NCI-H1092 treated with DMSO at 0.1 percent for 48 hours (cell line): ENCODE results near the gene ZRANB2.

Experiments used
- DNase-seq: peaks from one replicate; lab custom pipeline; 2025; lab: John Stamatoyannopoulos, UW

Gene ZRANB2, protein sequence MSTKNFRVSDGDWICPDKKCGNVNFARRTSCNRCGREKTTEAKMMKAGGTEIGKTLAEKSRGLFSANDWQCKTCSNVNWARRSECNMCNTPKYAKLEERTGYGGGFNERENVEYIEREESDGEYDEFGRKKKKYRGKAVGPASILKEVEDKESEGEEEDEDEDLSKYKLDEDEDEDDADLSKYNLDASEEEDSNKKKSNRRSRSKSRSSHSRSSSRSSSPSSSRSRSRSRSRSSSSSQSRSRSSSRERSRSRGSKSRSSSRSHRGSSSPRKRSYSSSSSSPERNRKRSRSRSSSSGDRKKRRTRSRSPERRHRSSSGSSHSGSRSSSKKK

DNA sequence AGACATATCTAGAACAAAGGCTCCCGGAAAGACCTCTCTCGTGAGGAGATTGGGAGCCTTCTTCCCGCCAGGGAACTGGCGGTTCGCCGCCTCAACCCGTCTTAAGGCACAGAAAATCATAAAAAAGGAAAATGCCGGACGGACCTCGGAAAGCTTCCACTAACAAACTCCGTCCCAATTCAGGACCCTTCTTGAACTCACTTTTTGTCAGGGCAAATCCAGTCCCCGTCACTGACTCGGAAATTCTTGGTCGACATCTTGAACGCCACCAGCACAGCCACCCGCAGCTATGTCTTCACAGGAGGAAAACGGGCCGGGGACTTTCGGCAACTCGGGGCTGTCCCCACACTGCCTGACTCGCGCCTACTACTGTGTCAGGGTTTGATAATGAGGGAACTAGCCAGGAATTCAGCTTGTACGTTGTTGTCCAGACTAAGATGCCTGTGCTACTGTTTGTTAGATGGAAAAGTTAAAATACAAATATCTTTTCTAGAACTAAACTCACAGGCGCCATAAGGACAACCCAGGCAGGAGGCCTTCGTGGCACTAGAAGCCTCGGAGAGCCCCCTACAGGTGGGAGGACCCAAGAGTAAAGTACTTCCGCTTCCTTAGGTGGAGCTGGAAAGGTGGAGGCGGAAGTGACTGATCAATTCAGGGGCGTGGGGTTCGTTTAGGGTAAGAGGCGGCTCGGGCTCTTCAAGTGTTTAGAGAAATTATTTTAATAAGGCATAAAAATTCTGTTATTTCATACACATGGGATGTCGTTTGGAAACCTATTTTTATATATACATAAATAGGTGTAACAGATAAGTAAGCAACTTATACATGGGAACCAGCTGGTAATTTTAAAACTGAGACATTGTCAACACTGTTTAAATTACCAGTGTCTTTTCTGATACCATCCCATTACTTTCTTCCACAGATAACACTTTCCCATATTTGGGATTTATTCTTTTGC lies at the start of gene ZRANB2:
Gene ZRANB2, minus strand, starts transcription at position 297 of the 958 bp plus-strand sequence. Its CDS starts 40 bp downstream, at position 257.
- peak; percentile 95 for DNase-seq

DNA sequence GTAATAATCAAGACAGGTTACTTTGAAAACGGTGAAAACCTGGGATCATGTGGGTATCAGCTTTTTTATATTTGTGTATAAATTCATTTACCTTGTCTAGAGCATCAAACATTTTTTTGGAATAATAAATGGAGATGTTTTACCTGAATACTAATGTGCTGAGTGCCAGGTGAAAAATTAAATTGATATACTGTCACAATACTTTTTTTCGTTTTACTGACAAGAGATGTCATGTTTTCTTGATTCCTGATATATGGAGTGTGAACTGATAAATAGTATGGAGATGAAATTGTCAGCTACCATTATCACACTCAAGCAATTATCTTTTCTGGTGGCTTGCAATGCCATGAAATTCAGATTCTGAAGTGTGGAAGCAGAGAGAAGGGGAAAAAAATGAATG lies 47.2 kb upstream of the ZRANB2 start:
- DNase-seq, result no peak

DNA sequence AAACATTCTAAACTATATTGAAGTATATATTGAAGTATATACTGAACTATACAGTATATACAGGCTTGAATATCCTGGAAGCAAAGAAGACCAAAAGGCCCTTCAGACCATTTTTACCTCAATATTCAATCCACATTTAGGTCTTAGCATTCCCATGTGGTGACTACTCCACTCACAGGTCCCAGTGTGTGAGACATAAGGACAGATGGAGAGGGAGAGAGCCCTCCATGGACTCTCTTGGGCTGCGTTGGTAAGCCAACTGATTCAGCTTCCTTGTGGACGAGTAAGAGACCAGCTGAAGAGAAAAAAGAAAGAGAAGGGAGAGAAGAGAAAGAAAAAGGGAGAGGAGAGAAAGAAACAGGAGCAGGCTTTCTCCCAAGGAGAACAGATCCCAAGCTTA lies 37.3 kb upstream of the ZRANB2 start:
- no peak for DNase-seq

DNA sequence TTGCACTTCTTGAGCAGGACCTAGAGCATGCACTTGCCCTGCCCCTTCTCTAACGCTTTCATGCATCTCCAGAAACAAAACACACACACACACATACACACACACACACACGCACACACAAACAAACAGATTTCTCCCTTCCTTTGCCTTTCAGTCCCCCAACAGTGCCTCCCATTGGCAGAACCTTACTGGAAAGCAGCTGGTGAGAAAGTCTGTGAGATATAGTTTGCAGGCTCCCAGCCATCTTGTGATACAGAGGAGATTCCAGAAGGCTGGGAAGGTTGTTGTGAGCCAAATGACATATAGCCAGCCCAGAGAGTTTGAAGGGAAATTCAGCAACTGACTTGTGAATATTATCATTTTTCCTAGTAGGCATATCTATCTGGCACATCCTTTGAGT lies 35.9 kb upstream of the ZRANB2 start:
- no peak for DNase-seq

DNA sequence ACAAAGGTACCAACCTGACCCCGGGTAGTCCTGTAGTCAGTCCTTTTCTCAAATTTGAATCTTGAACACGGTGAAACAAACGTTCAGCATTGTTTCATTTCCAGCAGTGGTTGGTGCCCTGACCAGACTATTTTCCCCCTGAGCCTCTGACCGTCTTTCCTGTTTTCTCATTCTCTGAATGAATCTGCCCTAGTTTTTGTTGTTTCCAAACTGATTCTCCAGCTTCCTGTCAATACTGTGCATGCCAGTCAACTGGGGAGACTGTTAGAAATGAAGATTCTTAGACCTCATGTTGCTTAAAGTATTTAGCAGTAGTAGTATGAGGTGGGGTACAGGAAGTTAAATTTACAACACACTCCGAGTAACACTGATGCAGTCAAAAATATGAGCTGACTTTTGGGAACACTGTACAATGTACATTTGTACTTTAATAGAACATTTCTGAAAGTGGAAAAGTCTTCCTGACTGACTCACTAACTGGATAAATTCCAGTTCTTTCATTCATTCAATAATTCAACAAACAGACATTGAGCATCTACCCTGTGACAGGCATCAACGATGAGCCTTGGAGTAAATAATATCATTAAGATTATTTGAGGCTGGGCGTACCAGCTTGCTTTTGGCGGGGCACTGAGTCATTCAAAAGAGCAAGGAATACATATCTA lies 26.0 kb upstream of the ZRANB2 start:
- DNase-seq, result no peak

DNA sequence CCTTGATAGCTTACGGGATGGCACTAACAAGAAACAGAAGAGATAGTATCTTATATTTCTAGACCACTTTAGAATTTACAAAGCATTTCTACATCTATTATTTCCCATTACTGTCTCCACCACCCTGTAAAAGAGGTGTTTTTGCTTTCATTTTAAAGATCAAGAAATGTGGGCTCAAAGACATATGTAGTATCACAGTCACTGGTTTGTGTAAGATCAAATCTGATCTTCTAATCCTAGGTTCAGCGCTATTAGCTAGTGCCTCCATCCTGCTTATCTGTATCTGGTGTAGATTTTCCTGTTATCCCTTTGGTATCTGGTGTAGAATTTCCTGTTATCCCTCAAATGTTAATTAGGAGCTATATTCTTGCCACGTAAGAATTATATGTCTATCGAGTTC lies 23.6 kb upstream of the ZRANB2 start:
- no peak for DNase-seq

DNA sequence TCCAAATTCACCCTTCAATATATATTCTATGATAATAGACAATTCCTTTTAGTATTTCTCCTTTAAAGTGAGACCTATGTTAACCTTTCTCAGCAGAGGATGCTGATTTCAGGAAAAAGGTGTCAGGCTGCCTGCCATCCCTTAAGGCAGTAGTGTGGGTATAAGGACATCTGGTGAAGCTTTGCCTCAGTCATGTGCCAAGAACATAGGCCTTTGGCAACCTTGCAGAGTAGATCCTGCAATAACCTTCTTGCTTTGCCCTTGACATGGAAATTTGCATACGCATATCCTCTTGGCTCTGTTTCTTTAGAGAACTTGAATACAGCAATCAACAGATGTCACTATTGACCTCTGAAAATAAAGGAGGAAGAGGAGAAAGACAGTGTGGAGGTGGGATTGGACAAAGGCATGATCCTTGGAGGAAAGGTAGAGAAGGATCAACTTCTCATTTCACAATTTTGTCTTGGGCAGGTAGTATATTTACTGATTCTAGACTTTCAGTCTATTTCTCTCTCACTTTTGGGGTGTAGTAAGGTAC lies 21.1 kb upstream of the ZRANB2 start:
- DNase-seq, result no peak

DNA sequence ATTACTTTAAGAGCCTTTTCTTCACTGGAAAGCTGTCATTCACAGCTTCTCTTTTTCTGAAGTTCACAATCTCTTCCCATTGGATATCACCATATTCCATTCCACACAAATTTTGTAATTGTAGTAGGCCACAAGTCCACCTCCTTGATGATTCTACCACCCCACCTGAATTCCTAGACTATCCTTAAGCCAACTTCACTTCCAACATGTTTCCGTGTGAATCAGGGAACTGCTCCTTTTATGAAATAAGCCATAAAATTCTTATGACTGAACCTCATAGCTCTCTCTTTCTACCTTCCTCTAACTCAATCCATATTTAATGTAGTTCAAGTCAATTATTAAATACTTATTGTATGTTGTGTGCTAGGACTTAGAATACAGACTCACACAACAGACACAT lies 16.6 kb upstream of the ZRANB2 start:
- DNase-seq, result no peak

DNA sequence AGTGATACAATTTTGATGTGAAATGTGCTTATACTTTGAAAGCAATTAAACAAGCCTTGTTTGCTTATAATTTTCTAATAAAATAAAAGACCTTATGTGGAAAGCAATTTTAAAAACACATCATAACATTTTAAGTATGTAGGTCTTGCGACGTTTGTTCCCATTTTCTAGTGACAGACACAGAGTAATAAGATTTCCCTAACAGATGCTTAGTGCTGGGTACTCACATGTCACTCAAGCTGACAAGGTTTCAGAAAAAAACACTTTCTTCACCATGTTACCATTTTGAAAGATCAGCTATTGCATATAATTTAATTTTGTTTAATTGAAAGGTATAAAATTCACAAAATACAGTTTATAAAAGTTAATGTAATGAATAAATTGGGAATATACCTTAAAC lies 14.1 kb upstream of the ZRANB2 start:
- DNase-seq, result no peak

DNA sequence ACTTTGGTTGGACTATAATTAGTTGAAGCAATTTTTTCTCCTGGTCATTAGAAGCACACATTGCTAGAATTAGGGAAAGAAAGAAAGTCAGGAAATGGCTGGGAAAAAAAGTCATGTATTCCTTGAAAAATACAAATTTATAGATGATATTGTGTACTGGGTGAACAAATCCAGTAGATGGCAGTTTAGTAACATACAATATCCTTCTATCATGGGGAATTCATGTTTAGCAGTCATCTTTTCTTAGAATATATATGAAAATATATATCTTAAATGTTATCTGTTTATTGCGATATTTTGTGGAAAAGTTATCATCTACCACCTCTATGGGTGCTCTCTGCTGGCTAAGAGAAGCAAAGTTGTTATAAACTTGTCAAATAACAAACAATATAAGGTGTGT lies 13.1 kb upstream of the ZRANB2 start:
- DNase-seq, result no peak

DNA sequence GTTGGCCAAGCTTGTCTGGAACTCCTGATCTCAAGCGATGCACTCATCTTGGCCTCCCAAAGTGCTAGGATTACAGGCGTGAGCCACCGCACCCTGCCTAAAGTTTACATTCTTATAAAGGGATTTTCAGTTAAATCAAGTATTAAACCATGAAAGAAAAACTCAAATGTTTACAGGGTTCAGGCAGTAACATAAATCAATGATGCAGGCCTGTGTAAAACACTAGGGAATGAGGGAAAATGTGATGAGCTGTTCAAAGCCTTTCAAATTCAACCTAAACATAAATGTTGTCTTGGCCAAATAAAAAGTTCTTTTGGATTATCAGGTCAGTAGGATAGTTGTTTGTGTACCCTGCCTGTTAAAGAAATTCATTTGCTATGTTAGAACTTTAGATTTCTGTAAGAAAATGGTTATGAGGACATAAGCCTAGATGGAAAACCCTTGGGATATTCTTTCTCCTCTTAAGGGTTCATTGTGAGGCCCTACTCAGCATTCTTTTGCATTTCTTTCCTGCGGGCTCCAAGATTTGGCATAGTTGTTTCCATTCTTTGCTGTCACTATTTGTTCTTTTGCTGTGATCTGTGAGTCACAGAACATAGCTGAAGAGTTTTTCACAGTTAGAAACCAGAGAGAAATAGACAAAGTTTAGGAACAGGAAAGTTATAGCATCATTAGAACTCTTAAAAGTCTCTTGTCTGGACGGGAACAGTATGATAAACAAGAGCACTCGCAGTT lies 8.9 kb upstream of the ZRANB2 start:
- no peak for DNase-seq

DNA sequence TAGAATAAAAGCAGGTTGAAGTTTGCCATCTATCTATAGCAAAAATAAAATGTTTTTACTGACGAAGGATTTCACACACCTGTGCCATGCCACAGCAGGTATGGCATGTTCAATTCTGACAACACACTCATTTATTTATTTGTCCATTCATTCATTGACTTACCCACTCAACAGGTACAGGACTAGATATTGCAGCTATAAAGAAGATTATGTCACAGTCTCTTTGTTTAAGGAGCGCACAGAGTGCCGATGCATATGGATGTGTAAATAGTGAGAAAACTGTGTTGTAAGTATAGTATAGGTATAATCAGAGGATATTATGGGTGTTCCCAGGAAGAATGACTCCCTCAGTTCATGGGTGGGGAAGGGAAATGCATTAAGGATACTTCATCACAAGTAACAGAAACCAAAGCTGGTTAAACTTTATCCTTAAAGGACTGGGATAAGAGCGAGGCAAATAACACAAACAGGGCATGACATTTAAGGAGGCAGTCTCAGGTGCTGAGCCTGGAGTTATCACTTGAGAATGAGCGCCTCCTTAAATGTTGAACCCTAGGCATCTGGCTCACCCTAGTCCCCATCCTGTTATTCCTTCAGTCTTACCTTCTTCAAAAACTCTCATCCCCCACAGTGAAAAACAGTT lies 7.9 kb upstream of the ZRANB2 start:
- no peak for DNase-seq

DNA sequence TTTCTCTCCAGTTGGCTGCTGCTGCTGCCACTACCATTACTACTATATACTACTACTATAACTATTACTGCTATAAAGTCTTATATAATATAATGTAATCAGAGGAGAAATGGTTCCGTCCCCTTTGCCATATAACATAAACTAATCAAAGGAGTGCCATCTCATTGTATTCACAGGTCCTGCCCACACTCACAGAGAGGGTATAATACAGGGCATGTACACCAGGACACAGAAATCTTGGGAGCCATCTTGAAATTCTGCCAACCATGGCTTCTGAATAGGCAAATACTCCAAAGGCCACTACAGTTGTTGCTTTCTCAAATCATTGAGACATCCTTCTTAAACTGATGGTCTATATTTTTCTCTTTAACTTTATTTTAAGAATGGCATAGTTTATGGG lies 6.9 kb upstream of the ZRANB2 start:
- DNase-seq, result no peak

DNA sequence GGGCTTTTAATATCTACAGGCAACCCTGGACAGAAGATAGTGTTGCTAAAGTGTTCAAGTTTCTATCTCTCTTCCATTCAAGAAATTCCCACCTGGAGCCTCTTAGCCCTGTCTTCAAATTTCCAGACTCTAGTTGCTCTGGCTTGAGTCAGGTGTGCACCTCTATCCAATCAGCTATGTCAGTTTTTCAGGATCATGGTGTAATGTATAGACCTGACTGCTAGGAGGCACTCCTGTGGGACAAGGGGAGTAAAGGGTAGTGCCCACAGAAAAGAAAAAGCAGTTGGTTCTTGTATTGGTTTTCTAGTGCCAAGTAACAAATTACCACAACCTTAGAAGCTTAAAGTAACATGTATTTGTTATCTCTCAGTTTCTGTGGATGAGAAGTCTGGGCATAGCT lies 6.2 kb upstream of the ZRANB2 start:
- DNase-seq, result no peak

DNA sequence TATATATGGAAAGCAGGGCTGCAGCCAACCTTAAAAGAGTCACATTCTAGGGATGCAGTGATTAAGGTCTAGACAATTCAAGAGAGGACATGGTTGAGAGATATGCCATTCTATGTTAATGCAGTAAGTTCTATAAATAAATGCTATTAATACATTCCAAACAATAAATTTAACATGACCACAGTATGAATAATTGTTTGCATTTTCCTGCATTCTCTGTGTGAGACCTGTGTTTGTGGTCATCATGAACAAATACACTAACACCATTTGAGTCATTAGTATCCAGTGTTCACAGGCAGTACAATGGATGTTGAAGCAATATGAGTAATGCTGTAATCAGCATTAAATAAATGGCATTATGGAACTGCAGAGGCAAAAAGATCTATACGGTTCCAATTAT lies 5.5 kb upstream of the ZRANB2 start:
- DNase-seq, result no peak

DNA sequence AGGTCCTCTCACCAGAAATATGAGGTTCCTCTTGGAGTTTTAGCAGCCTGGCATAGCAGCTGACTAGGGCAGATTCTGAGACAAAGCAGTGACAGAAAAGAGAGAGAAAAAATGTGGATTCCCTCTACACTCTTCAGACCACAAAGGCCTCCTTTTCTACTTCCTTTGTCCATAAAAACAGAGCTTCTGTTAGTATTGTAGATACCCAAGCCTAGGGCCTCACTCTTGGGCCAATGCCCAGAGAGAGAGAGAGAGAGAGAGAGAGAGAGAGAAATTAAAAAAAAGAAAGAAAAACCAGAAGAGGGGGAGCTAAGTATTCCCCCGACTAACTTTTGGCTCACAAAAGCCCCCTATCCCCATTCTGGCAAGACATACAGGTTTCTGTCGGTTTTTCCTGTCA lies 2.4 kb upstream of the ZRANB2 start:
- no peak for DNase-seq

DNA sequence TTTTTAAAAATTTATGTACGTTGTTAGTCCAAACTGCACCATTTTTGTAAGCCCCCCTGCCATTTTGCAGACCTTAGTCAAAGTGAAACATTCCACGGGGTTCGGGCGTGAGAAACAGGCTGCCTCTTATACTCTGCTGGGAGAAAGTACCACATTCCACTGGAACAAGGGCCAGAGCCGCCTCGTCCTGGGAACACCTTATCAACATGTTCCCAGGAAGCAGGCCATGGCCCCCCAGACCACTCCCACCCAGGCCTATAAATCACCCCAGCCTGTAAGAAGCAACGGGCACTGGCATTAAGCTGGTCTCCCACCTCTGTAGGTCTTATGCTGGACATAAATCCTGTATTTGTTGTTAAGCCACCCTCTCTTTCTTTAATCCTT lies 854 bp upstream of the ZRANB2 start:
- no peak for DNase-seq

DNA sequence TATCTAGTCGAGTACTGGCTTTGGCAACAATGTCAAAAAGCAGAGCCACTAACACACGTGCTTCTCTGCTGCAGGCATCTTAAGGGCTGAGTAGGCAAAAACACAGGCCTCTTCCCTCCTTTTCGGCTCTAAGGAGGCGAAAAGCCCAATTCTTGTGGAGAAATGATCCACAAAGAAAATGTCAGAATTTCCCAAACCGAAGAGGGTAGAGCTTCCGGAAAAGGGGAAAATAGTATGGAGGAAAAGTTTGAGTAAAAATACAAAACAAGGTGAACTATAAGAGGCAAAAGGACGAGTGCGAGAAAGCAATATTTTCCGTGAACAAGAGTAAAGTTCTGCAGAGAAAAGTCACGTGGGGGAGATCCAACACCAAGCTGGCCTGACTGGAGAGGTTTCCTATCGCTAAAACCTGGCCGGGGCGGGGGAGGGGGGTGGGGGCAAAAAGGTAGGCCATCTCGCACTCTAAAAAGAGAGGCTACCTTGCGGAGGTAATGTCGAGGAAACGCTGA lies 551 bp downstream of the ZRANB2 start:
- DNase-seq, result no peak

DNA sequence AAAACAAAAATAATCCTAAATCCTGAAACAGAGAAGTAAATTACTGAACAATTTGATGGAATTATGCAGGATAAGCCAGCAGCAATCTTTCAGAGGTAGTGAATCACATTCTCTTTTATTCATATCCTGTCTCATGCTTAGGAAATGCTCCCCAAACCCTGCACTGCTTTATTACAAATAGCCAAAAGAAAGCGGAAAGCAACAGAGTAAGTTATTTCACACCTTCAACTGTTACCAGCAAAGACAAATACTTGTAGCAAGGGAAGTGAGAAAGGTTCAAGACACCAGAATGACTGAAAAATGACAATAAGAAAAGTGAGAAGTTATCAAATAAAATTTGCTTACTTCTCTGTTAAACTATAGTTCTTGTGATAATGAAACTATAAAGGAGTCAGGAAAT lies 6.2 kb downstream of the ZRANB2 start:
- no peak for DNase-seq

DNA sequence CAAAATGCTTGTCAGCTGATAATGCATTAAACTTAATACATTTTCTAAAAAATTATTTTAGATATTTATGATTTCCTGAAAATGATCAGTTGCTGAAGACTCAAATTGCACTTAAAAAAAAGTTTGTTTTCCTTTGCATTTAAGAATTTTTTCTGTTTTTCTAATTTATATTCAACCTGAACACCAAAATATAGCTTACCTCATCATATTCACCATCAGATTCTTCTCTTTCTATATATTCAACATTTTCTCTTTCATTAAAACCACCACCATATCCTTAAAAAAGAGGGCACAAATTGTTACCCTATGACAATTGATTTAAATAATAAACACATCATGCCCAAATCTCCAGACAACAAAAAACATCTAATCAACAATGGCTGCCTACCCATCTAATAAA lies 8.6 kb downstream of the ZRANB2 start:
- no peak for DNase-seq

DNA sequence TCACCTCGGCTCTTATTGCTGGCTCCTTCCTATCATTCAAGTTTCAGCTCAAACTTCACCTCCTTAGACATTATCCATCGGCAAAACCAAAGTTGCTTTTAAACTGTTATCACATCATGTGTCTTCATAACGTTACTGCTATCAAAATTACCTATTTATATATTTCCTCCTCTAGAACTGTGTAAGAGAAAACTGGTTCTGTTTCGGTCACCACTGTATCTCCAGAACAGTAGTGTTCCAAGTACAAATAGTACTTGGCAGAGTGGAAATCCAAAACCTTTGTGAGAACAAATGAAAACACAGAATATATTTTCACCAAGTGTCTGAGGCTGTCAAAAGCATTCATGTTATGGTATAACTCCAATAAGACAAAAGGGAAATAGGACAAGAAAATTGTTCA lies 9.1 kb downstream of the ZRANB2 start:
- no peak for DNase-seq
